ENCODE measurements around the gene CELA2B. TPM values are rescaled to one million over a fixed set of nuclear protein-coding genes. Genes with fewer than 3 reads are reported as not detected.
"Not testable (repeated sequence)": the region's sequence is repeated elsewhere in the genome, so short reads cannot be mapped to it uniquely, and the experiment has no call there.

The CELA2B gene
- total RNA-seq, 2 donors from 2014 or later: 333 to 1,481 TPM

DNA sequence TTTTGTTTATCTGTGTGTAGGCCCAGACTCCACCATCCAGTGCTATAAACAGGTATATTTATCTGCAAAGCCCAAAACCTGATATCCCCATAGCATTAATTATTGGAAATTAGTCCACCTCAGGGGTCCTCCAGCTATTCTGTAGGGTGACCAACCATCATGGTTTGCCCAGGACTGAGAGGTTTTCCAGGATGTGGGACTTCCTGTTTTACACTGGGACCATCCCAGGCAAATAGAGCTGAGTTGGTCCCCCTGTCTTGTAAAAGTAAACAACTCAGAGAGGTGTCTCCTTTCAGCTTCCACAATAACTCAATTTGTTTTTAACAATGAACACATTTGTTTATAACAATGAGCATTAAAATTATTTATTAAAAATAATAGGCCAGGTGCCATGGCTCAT lies 7.8 kb upstream of the CELA2B start:
- ATAC-seq: no peak
- H3K27ac ChIP-seq: peak overlapping the region in 2 of 4 donors; percentile 44 to 46
- no peaks in the 10 kb centered on the region for H3K36me3 ChIP-seq (replicated peaks in 1 of 2; ENCODE audit: insufficient read depth in 1 of 2, low read depth in 2 of 2)
- intact Hi-C loops (cut with DNase I): no loop called here
- no peaks in the 10 kb centered on the region for H3K27me3 ChIP-seq
- DNase-seq: no peak
- H3K9me3 ChIP-seq: no peaks in the 10 kb centered on the region
- H3K4me1 ChIP-seq: peaks cover 68% of the 10 kb centered on the region
- no peak for TF ChIP-seq POLR2A (IDR thresholded peaks at IDR 0.05)
- TF ChIP-seq, protein P1, sequence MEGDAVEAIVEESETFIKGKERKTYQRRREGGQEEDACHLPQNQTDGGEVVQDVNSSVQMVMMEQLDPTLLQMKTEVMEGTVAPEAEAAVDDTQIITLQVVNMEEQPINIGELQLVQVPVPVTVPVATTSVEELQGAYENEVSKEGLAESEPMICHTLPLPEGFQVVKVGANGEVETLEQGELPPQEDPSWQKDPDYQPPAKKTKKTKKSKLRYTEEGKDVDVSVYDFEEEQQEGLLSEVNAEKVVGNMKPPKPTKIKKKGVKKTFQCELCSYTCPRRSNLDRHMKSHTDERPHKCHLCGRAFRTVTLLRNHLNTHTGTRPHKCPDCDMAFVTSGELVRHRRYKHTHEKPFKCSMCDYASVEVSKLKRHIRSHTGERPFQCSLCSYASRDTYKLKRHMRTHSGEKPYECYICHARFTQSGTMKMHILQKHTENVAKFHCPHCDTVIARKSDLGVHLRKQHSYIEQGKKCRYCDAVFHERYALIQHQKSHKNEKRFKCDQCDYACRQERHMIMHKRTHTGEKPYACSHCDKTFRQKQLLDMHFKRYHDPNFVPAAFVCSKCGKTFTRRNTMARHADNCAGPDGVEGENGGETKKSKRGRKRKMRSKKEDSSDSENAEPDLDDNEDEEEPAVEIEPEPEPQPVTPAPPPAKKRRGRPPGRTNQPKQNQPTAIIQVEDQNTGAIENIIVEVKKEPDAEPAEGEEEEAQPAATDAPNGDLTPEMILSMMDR (IDR thresholded peaks at IDR 0.05): no peak
- H3K4me3 ChIP-seq: no peak overlapping the region

DNA sequence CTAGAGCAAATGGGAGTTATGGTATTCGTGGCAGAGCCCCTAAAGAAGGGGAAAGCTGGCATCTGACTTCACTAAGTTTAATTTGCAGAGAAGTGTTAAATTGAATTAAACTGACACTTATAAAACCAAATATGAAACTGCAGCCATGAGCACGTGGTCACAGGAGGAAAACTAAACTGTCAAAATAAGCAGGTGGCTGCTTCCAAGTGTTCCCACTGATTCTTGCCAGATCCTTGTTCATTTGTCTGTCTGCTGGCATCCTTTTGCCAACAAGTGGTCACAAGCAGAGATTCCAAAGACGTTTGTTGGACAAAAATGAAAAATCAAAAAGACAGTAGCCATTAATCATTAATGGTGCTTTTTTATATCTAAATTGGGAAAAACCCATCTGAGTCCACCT lies 6.5 kb upstream of the CELA2B start:
- DNase-seq (no peak), ATAC-seq (no peak)
- intact Hi-C loops (cut with DNase I): no loop called here
- H3K27ac ChIP-seq: peak overlapping the region; percentile 46 to 72 (median 64)
- TF ChIP-seq, protein P1 (IDR thresholded peaks at IDR 0.05): no peak
- TF ChIP-seq POLR2A (IDR thresholded peaks at IDR 0.05): no peak
- 27% methylated on average over 3 of the region's 3 CpGs for WGBS, 2 donors
- no peak overlapping the region for H3K4me3 ChIP-seq
- H3K27me3 ChIP-seq: no peaks in the 10 kb centered on the region
- H3K9me3 ChIP-seq: no peaks in the 10 kb centered on the region
- peaks cover 66% of the 10 kb centered on the region for H3K4me1 ChIP-seq
- no peaks in the 10 kb centered on the region for H3K36me3 ChIP-seq (replicated peaks in 1 of 2; ENCODE audit: insufficient read depth in 1 of 2, low read depth in 2 of 2)

DNA sequence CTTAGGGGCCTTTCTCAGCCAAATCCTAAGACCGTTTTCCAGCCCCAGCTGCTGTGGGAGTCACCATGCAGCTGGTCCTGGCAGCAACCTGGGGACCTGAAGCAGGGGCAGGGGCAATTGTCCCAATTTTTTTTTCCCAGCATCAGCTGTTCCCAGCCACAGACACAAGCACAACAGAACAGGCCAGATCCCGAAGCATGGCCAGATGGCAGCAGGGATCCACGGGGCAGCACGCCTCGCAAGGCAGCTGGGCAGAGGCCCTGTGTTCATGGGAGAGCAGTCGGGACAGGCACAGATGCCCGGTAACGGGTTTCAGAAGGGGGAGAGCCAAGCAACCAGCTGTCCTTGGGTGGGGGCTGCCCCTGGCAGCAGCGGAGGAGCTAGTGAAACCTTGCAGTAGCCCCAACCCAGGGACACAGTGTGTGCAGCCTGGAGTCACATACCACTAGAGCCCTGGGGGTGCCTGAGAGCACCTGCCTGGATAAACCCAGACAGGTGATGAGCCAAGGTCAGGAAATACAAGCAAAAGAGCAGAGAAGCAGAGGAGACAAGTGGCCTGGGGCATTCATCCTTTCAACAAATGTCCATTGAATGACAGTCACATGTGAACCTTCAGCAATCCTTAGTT lies 6.0 kb upstream of the CELA2B start:
- DNase-seq: peak in 1 of 4 donors; percentile 56

DNA sequence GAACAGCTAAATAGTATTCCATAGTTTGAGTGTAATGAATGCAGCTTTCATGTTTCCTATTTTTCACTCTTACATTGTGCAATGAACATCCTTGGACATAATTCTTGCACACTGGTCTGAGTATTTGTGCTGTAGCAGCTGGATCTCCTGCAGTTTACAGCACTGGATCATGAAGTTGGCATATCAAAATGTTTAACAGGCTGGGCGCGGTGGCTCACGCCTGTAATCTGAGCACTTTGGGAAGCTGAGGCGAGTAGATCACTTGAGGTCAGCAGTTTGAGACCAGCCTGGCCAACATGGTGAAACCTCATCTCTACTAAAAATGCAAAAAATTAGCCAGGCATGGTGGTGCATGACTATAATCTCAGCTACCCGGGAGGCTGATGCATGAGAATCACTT lies 4.8 kb upstream of the CELA2B start:
- Histone ChIP-seq H3K4me1 (peaks cover 74% of the 10 kb centered on the region), H3K27ac (peak overlapping the region in 3 of 4 donors; percentile 46 to 75 (median 60))
- ATAC-seq; H3K9me3 ChIP-seq; intact Hi-C loops (cut with DNase I); H3K4me3 ChIP-seq; H3K36me3 ChIP-seq (replicated peaks in 1 of 2; ENCODE audit: insufficient read depth in 1 of 2, low read depth in 2 of 2); H3K27me3 ChIP-seq; DNase-seq: not testable (repeated sequence)
- 36 to 45% methylated on average over 5 of the region's 5 CpGs for WGBS, 2 donors

More for the DNA sequence above, 6.0 kb upstream of the CELA2B start:
- H3K36me3 ChIP-seq (replicated peaks in 1 of 2; ENCODE audit: insufficient read depth in 1 of 2, low read depth in 2 of 2); intact Hi-C loops (cut with DNase I); H3K27me3 ChIP-seq; H3K9me3 ChIP-seq; H3K4me3 ChIP-seq: not testable (repeated sequence)
- H3K27ac ChIP-seq: peak overlapping the region; percentile 46 to 72 (median 64)
- 37 to 51% methylated on average over 2 to 9 of the region's 9 CpGs for WGBS, 2 donors
- peak; percentile 23 for ATAC-seq
- peaks cover 66% of the 10 kb centered on the region for H3K4me1 ChIP-seq

DNA sequence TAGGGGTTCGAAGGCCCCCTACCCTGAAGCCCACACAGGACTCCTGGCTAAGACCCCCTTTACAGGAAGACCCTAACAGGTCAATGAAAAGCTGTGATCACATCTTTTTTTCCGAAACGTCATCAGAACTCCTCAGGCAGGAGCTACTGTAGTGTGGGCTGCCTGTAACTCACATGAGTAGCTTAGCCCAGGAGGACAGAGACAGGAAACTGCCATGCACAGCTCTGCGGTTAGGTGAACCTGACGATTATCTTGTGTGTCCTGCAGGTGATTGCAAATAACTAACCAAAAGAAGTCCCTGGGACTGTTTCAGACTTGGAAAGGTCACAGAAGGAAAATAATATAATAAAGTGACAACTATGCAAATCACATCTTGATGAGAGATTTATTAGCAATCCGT lies 4.2 kb upstream of the CELA2B start:
- peak overlapping the region in 3 of 4 donors; percentile 75 to 78 (median 75) for H3K27ac ChIP-seq

DNA sequence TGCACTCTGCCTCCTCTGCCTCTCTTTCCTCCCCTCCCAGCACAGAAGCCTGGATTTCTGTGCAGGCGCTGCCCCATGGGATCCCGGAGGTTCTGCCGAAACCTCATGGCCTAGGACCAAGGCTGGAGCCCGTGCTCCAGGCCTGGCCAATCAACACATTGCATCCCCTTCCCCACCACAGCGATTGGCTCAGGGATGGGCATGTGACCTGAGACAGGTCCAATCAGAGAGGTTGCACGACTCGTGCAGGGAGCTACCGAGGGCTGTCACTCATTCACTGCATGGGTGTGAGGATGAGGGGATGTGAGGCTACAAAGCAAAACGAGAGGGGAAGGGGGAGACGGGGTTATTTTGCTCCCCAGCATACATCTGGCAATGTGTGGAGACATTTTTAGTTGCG lies 3.3 kb upstream of the CELA2B start:
- intact Hi-C loops (cut with DNase I): no loop called here
- TF ChIP-seq POLR2A (IDR thresholded peaks at IDR 0.05): no peak
- TF ChIP-seq, protein P1 (IDR thresholded peaks at IDR 0.05): no peak
- no peak for ATAC-seq
- peaks cover 88% of the 10 kb centered on the region for H3K4me1 ChIP-seq
- no peak for DNase-seq
- peak overlapping the region; percentile 4 to 78 (median 75) for H3K27ac ChIP-seq
- WGBS, 2 donors: 26 to 30% methylated on average over 7 to 11 of the region's 11 CpGs
- no peaks in the 10 kb centered on the region for H3K36me3 ChIP-seq (replicated peaks in 1 of 2; ENCODE audit: insufficient read depth in 1 of 2, low read depth in 2 of 2)
- no peaks in the 10 kb centered on the region for H3K9me3 ChIP-seq
- H3K4me3 ChIP-seq: no peak overlapping the region
- H3K27me3 ChIP-seq: no peaks in the 10 kb centered on the region

More for the DNA sequence above, 4.2 kb upstream of the CELA2B start:
- H3K4me1 ChIP-seq: peaks cover 80% of the 10 kb centered on the region
- H3K36me3 ChIP-seq (replicated peaks in 1 of 2; ENCODE audit: insufficient read depth in 1 of 2, low read depth in 2 of 2); DNase-seq; H3K9me3 ChIP-seq; H3K27me3 ChIP-seq; ATAC-seq; H3K4me3 ChIP-seq; intact Hi-C loops (cut with DNase I): not testable (repeated sequence)
- 34 to 38% methylated on average over 4 to 6 of the region's 6 CpGs for WGBS, 2 donors
